Peyer's patch (tissue), 4 donors: ENCODE results near the gene AUTS2.

ENCODE experiments used
- POLR2A ChIP-seq, 2 donors: fragments of 450-650 bp; IDR thresholded peaks; one replicate each; pipeline ENCODE4 v1.5.1; 2017; ENCODE audit warnings: antibody characterized with exemption in 2 of 2, mild to moderate bottlenecking in 2 of 2, moderate library complexity in 2 of 2
- TF ChIP-seq, protein P1 (sequence below), 6 experiments: fragments of 450-650 bp in 4 of 6; fragments of 200-600 bp in 2 of 6; sonication (generic) in 1 of 6; IDR thresholded peaks; one replicate each; pipeline ENCODE4 v1.5.1; 2017 to 2019; ENCODE audit warnings: antibody characterized with exemption in 6 of 6, mild to moderate bottlenecking in 3 of 6, moderate library complexity in 1 of 6

DNA sequence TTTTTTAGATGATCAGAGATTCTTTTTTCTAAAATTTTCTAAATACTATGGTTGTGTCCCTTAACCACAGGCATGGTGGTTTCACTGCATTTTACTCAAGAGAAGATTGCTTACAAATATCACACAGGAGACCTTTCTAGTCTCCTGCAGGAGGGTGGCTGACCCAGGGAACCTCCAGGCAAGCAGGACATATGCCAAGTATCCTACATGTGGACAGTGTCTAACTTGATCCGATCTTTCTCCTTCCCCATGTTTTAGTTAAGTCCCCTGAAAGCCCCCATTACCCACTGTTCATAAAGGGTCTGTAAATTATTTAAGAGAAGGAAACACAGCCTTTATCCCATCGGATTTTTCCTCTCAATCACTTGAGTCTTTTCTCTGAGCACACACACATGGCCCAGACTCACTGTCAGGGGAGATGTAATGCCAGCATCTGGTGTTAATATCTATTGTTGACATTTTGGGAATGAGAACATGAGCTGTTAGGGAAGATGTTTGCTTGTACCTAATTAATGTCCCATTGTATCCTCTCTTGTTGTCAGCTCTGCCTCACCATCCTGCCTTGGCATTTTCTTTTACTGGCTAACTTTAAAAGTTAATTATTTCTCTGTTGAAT lies 755.2 kb downstream of the AUTS2 start:
- TF ChIP-seq, protein P1, sequence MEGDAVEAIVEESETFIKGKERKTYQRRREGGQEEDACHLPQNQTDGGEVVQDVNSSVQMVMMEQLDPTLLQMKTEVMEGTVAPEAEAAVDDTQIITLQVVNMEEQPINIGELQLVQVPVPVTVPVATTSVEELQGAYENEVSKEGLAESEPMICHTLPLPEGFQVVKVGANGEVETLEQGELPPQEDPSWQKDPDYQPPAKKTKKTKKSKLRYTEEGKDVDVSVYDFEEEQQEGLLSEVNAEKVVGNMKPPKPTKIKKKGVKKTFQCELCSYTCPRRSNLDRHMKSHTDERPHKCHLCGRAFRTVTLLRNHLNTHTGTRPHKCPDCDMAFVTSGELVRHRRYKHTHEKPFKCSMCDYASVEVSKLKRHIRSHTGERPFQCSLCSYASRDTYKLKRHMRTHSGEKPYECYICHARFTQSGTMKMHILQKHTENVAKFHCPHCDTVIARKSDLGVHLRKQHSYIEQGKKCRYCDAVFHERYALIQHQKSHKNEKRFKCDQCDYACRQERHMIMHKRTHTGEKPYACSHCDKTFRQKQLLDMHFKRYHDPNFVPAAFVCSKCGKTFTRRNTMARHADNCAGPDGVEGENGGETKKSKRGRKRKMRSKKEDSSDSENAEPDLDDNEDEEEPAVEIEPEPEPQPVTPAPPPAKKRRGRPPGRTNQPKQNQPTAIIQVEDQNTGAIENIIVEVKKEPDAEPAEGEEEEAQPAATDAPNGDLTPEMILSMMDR (IDR thresholded peaks at IDR 0.05) = no peak
- TF ChIP-seq POLR2A (IDR thresholded peaks at IDR 0.05) = no peak
